HepG2 (cell line): ENCODE results near the gene MNDA. TPM values are rescaled to one million over a fixed set of nuclear protein-coding genes. Genes with fewer than 3 reads are reported as not detected.

Experiments used
- ATAC-seq: fragments of 200-7000 bp; cut with Tn5 transposase; 3 replicates; pipeline ENCODE4 v1.9.1; 2020; ENCODE audit warnings: mild to moderate bottlenecking, moderate library complexity
- BruUV-seq: library from RNA; stranded (reverse); fragments of 400-500 nt; replicated peaks from 2 replicates; lab custom pipeline; 2021; lab: Mats Ljungman, UMichigan
- CTCF ChIA-PET: fragments of 300-600 bp; formaldehyde crosslinking; extraction: SDS; loops from one replicate; lab custom pipeline; 2021; ENCODE audit warnings: low total read pairs, inconsistent platforms, low intra/inter-chr PET ratio; lab: Yijun Ruan, JAX
- POLR2A ChIA-PET: fragments of 350-600 bp; sonication (Branson Sonifier 250); formaldehyde crosslinking; loops from one replicate; lab custom pipeline; 2020; ENCODE audit warnings: antibody characterized with exemption, inconsistent platforms; lab: Yijun Ruan, JAX
- DNase-seq: peaks from one replicate; pipeline ENCODE4 v3.0.0-alpha.2; 2015; ENCODE audit warnings: low spot score
- FAIRE-seq: peaks from 3 replicates; lab custom pipeline; 2011; peaks lifted over from hg19 to GRCh38; lab: Jason Lieb, UNC
- H2AFZ ChIP-seq: one replicate; pipeline ENCODE4 v1.6.1; 2011; ENCODE audit warnings: low read length, inconsistent platforms
- H3K27ac ChIP-seq: fragments of 300-600 bp; 3 replicates; pipeline ENCODE4 v1.8.0; 2011; ENCODE audit warnings: mixed run types, mild to moderate bottlenecking, mixed read lengths, low read length, inconsistent platforms; ENCODE audit not compliant: insufficient read depth; ENCODE audit errors: extremely low read length
- H3K27me3 ChIP-seq, 2 experiments: fragments of 200-600 bp in 1 of 2; 2 replicates in 1 of 2; 3 replicates in 1 of 2; pipeline versions ENCODE4 v1.6.0 to v1.8.0; 2011; ENCODE audit warnings: low read length in 2 of 2, mild to moderate bottlenecking in 2 of 2, moderate library complexity in 2 of 2, inconsistent platforms in 1 of 2; ENCODE audit not compliant: insufficient read depth in 2 of 2, control insufficient read depth in 1 of 2
- H3K36me3 ChIP-seq, 2 experiments: fragments of 200-600 bp in 1 of 2; replicated peaks in 1 of 2; 2 replicates in 1 of 2; 3 replicates in 1 of 2; pipeline versions ENCODE4 v1.5.1 to v1.8.0; 2011; ENCODE audit warnings: low read length in 2 of 2, inconsistent platforms in 1 of 2; ENCODE audit not compliant: insufficient read depth in 2 of 2, control insufficient read depth in 1 of 2
- H3K4me1 ChIP-seq: 2 replicates; pipeline ENCODE4 v1.5.1; 2012; ENCODE audit warnings: low read length, inconsistent platforms; ENCODE audit not compliant: insufficient read depth
- H3K4me2 ChIP-seq: 2 replicates; pipeline ENCODE4 v1.6.0; 2011; ENCODE audit warnings: low read depth, low read length, inconsistent platforms
- H3K4me3 ChIP-seq, 3 experiments: fragments of 200-600 bp in 1 of 3; sonication (generic), shearing (Covaris generic) in 1 of 3; replicated peaks in 1 of 3; 2 replicates each; pipeline ENCODE4 v1.5.1; 2011 to 2016; ENCODE audit warnings: low read length in 3 of 3, inconsistent platforms in 2 of 3, low read depth in 2 of 3, mild to moderate bottlenecking in 2 of 3, control low read depth in 1 of 3, mixed read lengths in 1 of 3; ENCODE audit not compliant: insufficient read depth in 1 of 3
- H3K79me2 ChIP-seq: one replicate; pipeline ENCODE4 v1.6.1; 2011; ENCODE audit warnings: low read length, inconsistent platforms; ENCODE audit not compliant: insufficient read depth
- H3K9ac ChIP-seq: 2 replicates; pipeline ENCODE4 v1.6.0; 2011; ENCODE audit warnings: mild to moderate bottlenecking, low read depth, low read length, inconsistent platforms; ENCODE audit not compliant: insufficient read depth
- H3K9me3 ChIP-seq: 2 replicates; pipeline ENCODE4 v1.5.1; 2012; ENCODE audit warnings: mild to moderate bottlenecking, low read length
- H4K20me1 ChIP-seq: 2 replicates; pipeline ENCODE4 v1.6.0; 2011; ENCODE audit warnings: inconsistent platforms, mild to moderate bottlenecking, low read length, moderate library complexity; ENCODE audit not compliant: insufficient read depth
- CAMTA2 ChIP-seq: sonication (generic); formaldehyde crosslinking; IDR thresholded peaks from 2 replicates; pipeline ENCODE4 v1.4.0; 2020; ENCODE audit warnings: mild to moderate bottlenecking, missing genetic modification reagents, borderline replicate concordance
- ESRRA ChIP-seq: sonication (generic); formaldehyde crosslinking; IDR thresholded peaks from 2 replicates; pipeline ENCODE4 v1.5.1; 2020; ENCODE audit warnings: mild to moderate bottlenecking, low read depth, missing genetic modification reagents
- HOXD1 ChIP-seq: sonication (generic); formaldehyde crosslinking; IDR thresholded peaks from 2 replicates; pipeline ENCODE4 v1.5.0; 2020; ENCODE audit warnings: missing genetic modification reagents
- MAFF ChIP-seq: IDR thresholded peaks from 2 replicates; pipeline ENCODE4 v1.6.1; 2011; ENCODE audit warnings: low read depth, low read length, improper control_type of control experiment
- MAFK ChIP-seq, 2 experiments: IDR thresholded peaks in 1 of 2; conservative IDR thresholded peaks in 1 of 2; 2 replicates each; pipeline ENCODE4 v1.6.1; 2011; ENCODE audit warnings: improper control_type of control experiment in 2 of 2, low read length in 2 of 2
- TBP ChIP-seq: sonication (generic); formaldehyde crosslinking; IDR thresholded peaks from 2 replicates; pipeline ENCODE4 v1.5.0; 2020; ENCODE audit warnings: missing genetic modification reagents
- ZMAT3 ChIP-seq: sonication (generic); formaldehyde crosslinking; conservative IDR thresholded peaks from 2 replicates; pipeline ENCODE4 v1.7.0; 2021; ENCODE audit warnings: missing genetic modification reagents
- ZNF629 ChIP-seq: sonication (generic); formaldehyde crosslinking; conservative IDR thresholded peaks from 2 replicates; pipeline ENCODE4 v1.5.0; 2020; ENCODE audit warnings: missing genetic modification reagents
- ZNF703 ChIP-seq: sonication (generic); formaldehyde crosslinking; IDR thresholded peaks from 2 replicates; pipeline ENCODE4 v1.5.1; 2020; ENCODE audit warnings: missing genetic modification reagents, mild to moderate bottlenecking, moderate library complexity, borderline replicate concordance
- ZSCAN21 ChIP-seq: sonication (generic); formaldehyde crosslinking; IDR thresholded peaks from 2 replicates; pipeline ENCODE4 v1.8.0; 2022; ENCODE audit warnings: mild to moderate bottlenecking, missing genetic modification reagents, moderate library complexity, borderline replicate concordance
- ZSCAN29 ChIP-seq: sonication (generic); formaldehyde crosslinking; conservative IDR thresholded peaks from 2 replicates; pipeline ENCODE4 v1.4.0; 2020; ENCODE audit warnings: mild to moderate bottlenecking, missing genetic modification reagents
- WGBS: methylation state at CpG from one replicate; pipeline ENCODE4 v1.1.6; 2017; ENCODE audit warnings: low lambda C conversion rate; 5-methylcytosine and 5-hydroxymethylcytosine counted together
- in situ Hi-C: cut with HindIII; loops from 2 replicates; pipeline ENCODE4 v1.10.0; 2017; ENCODE audit warnings: low pct_unique_long_range_greater_than_20kb; ENCODE audit not compliant: extremely low pct_ligation_motif_present
- intact Hi-C: fragments of 100-400 bp; cut with micrococcal nuclease; formaldehyde crosslinking; loops from one replicate; pipeline ENCODE4 v1.10.0; 2022; ENCODE audit not compliant: unreplicated experiment
- polyA plus RNA-seq, 8 experiments: library from polyadenylated mRNA; depleted of rRNA in 3 of 8; stranded (reverse) in 7 of 8; unstranded in 1 of 8; fragments of >200 nt; fragmentation: Illumina TruSeq in 4 of 8; extraction: Trizol in 4 of 8; gene quantifications; 2 replicates each; pipeline versions ENCODE4 v1.2.1 to v1.2.3, GENCODE V29; 2011 to 2016; ENCODE audit warnings: low read depth in 4 of 8, missing spikeins in 1 of 8, mixed read lengths in 1 of 8; ENCODE audit not compliant: insufficient read depth in 1 of 8
- total RNA-seq, 5 experiments: library from RNA; depleted of rRNA; stranded (reverse); fragments of >200 nt; fragmentation: Illumina TruSeq; extraction: Trizol; gene quantifications; 2 replicates each; pipeline ENCODE4 v1.2.3, GENCODE V29; 2016; ENCODE audit warnings: low read depth in 1 of 5
- TF ChIP-seq, protein P1 (sequence below): sonication (generic); formaldehyde crosslinking; IDR thresholded peaks from 2 replicates; pipeline ENCODE4 v1.4.0; 2020; ENCODE audit warnings: mild to moderate bottlenecking, missing genetic modification reagents

Gene MNDA
- total and polyA plus RNA-seq, 2 of the 13 experiments (the other 11 are each of a cell fraction or from before 2014, with no cell fraction given), result not detected

DNA sequence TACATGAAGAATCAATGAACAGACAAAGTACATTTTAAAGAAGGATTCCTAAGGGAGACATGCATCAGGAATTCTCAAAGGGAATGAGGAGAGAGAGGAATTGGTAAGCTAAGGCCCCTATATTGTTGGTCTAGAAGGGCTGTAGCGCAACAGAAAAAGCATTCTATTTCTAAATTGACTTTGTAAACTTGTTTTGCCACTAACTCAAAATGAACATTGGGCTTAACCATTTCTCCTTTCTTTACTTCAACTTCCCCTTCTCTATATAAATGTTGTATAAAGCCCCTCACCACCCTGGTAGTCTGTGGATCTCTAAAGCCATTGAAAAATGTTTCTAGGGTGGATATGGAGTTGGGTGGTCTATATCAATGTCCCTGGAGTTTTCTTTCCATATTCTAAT, 29.8 kb upstream of the MNDA start:
- Histone ChIP-seq H3K4me2 (no peak overlapping the region), H2AFZ (no peak overlapping the region), H3K9me3 (peaks cover 5% of the 10 kb centered on the region), H3K36me3 (no peaks in the 10 kb centered on the region), H3K4me3 (no peak overlapping the region), H4K20me1 (no peaks in the 10 kb centered on the region), H3K4me1 (no peaks in the 10 kb centered on the region), H3K79me2 (no peaks in the 10 kb centered on the region), H3K27ac (no peak overlapping the region), H3K9ac (no peak overlapping the region), H3K27me3 (no peaks in the 10 kb centered on the region)
- ATAC-seq (no peak), DNase-seq (no peak), FAIRE-seq (no peak)
- ChIA-PET POLR2A (no interaction called here), CTCF (no interaction called here)
- no peak for TF ChIP-seq ESRRA
- no peak for TF ChIP-seq ZNF629 (CRISPR knock-in tag)
- TF ChIP-seq, protein P1, sequence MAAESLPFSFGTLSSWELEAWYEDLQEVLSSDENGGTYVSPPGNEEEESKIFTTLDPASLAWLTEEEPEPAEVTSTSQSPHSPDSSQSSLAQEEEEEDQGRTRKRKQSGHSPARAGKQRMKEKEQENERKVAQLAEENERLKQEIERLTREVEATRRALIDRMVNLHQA, result no peak
- no peak for TF ChIP-seq ZNF703
- TF ChIP-seq CAMTA2 (CRISPR knock-in tag), result no peak
- TF ChIP-seq HOXD1 (CRISPR knock-in tag), result no peak
- TF ChIP-seq ZSCAN21 (CRISPR knock-in tag), result no peak
- TF ChIP-seq ZSCAN29 (CRISPR knock-in tag), result no peak
- WGBS, result 22% methylated on average over 1 of the region's 1 CpG
- in situ Hi-C loops, result no loop called here
- BruUV-seq, result no TSS peak
- intact Hi-C loops, result no loop called here

DNA sequence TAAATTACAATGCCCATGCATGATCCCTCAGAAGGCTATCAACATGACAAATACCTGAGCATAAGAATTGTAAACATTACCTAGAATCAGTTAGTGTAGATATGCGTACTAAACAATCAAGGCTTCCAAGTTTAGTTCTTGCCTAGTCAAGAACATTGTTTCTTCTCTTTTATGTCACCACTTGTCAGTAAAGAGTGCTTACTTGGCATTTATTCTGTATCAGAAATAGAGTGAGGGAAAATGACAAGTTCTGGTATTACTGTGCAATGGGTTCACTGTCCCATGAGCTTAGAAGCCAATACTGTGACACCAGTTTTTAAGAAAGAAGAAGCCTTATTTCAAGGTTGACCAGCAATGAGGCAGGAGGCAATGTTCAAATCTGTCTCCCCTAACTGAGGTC, 27.5 kb upstream of the MNDA start:
- Histone ChIP-seq H3K4me2 (no peak overlapping the region), H3K27me3 (no peaks in the 10 kb centered on the region), H3K4me3 (no peak overlapping the region), H2AFZ (no peak overlapping the region), H3K36me3 (no peaks in the 10 kb centered on the region), H3K79me2 (no peaks in the 10 kb centered on the region), H3K4me1 (no peaks in the 10 kb centered on the region)
- POLR2A ChIA-PET, result no interaction called here
- intact Hi-C loops, result no loop called here
- CTCF ChIA-PET, result no interaction called here
- in situ Hi-C loops, result no loop called here
- no peak for DNase-seq
- TF ChIP-seq MAFK (conservative IDR thresholded peaks at IDR 0.05 in 1 of 2, IDR thresholded peaks at IDR 0.05 in 1 of 2; ENCODE audit: low read length in 2 of 2), result peak; percentile 57 to 82; a peak in 3 of 4 replicates
- TF ChIP-seq TBP (CRISPR knock-in tag), result no peak
- no peak for TF ChIP-seq ZMAT3 (CRISPR knock-in tag)
- TF ChIP-seq MAFF, result peak; percentile 72
- TF ChIP-seq, all 625 proteins: peak for 2
- no peak overlapping the region for H3K27ac ChIP-seq
- no peak overlapping the region for H3K9ac ChIP-seq
- no peaks in the 10 kb centered on the region for H4K20me1 ChIP-seq
- H3K9me3 ChIP-seq, result peaks cover 9% of the 10 kb centered on the region
- 0% methylated on average over 1 of the region's 1 CpG for WGBS
- BruUV-seq, result no TSS peak
- no peak for ATAC-seq
- no peak for FAIRE-seq
